GM20000 (cell line): ENCODE measurements around the gene HINT2.

Experiments used
- DNase-seq: peaks from one replicate; pipeline ENCODE4 v3.0.0; 2012; ENCODE audit warnings: low spot score
- TF ChIP-seq, protein P1 (sequence below): IDR thresholded peaks from 2 replicates; pipeline ENCODE4 v1.5.1; 2012; ENCODE audit warnings: mild to moderate bottlenecking, control low read depth; ENCODE audit errors: extremely low read depth, missing control alignments

The HINT2 gene

DNA sequence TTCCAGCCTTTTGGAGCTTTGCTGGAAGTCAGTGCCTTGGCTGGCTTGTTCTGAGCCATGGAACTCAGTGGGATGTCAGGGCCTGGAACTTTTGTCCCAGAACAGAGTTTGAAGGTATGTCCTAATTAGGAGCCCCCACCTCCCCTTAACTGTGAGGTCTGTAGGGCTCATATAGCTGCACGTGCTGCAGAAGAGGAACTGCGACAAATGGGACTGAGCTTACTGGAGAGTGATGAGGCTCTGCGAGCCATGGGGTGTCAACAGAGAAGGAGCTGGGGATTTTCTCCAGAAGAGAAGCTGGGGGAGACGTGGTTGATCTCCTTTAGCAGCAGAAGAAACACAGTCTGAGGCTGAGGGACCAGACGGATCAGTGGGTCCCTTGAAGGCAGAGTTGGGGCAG lies 25.1 kb upstream of the HINT2 start:
- TF ChIP-seq, protein P1, sequence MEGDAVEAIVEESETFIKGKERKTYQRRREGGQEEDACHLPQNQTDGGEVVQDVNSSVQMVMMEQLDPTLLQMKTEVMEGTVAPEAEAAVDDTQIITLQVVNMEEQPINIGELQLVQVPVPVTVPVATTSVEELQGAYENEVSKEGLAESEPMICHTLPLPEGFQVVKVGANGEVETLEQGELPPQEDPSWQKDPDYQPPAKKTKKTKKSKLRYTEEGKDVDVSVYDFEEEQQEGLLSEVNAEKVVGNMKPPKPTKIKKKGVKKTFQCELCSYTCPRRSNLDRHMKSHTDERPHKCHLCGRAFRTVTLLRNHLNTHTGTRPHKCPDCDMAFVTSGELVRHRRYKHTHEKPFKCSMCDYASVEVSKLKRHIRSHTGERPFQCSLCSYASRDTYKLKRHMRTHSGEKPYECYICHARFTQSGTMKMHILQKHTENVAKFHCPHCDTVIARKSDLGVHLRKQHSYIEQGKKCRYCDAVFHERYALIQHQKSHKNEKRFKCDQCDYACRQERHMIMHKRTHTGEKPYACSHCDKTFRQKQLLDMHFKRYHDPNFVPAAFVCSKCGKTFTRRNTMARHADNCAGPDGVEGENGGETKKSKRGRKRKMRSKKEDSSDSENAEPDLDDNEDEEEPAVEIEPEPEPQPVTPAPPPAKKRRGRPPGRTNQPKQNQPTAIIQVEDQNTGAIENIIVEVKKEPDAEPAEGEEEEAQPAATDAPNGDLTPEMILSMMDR, result no peak
- no peak for DNase-seq

DNA sequence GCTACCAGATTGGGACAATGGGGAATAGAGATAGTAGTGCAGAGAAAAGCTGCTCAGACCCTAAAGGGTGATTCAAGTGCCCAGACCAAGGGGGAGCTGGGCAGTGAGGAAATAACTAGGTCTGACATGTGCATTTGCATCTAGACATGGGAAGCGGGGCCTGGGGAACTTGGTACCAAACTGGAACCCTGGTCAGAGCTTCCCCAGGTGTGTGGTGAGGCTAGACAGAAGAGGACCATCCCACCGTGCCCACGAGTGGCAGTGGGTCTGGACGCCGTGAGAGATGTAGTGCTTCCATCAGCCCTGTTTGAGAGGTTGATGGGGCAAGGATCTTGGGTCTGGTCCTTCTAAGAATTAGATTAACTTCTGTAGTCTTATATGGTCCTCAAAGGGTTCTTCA lies 21.8 kb upstream of the HINT2 start:
- TF ChIP-seq, protein P1, result no peak
- no peak for DNase-seq

DNA sequence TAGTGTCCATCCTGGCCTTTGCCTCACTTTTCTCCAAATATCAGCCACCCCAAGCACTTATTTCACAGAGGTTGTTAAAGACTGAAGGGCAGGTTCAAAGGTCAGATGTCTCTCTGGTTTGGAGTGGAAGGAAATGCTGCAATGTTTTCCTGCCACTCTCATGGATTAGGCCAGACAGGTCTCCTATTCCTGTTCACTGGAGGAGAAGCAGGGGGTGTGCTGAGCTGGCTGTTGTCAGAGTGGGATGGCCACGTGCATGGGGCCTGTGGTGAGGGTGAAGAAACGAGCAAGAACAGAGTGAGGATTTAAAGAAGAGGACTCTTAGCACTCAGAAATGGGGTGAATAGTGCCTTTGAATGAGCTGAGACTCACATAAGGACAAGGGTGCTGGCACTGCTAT lies 20.9 kb upstream of the HINT2 start:
- DNase-seq, result no peak
- TF ChIP-seq, protein P1, result no peak

DNA sequence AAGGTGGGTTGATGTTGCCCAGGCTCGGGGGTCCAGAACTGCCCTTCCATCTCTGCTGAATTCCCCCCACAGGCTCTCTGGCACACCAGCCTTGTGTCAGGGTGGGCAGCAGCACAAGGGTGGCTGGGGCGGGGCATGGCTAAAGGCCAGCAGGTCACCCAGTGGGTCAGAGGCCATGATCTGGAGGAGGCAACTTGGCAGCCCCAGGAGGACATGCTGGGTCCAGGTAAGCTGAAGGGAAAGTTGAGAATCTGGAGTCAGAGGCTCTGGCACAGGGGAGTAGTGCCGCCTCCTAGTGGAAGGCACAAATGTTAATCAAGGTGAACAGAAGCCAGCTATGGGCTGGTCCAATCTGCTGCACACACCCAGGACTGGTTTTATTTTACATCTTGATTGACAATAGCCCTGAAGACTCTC lies 20.4 kb upstream of the HINT2 start:
- TF ChIP-seq, protein P1, result peak; percentile 4
- DNase-seq, result no peak

DNA sequence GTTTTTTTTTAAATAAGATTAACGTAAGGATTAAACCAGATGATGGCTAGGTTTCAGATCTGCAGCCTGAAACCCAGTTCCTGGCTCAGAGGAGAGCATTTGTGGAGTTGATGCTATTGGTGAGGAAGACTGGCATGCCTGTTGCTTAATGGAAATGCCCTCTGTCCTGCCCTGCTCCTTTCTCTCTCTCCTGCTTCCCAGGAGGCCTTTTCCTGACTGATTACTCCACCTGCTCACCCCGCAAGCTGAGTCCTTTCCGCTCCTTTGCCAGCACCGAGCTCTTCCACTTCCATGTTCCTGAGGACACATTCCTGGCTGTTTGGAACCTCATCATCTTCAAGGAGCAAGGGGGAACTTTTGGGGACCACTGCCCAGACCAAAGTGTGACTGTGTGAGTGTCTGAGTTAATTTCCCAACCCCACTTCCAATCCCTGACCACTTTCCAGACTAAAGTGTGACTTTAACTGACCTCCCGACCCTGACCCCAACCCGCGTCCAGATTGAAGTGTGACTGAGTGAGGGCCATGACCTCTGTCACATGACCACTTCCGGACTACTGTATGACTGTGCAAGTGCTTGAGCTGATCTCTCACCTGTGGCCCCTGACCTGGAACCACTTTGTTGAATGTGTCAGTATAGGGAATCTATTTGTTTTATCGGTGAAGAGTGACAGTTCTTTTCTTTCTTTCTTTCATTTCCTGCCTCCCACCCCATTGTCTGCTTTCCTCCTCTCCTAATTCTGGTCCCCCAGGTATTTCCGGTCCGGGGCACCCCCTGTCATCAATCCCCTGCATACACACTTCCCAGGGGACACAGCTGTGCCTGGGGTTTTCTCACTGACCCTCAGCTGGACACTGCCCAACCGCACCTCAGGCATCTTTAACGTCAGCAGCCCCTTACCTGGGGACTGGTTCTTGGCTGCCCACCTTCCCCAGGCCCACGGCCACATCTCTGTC lies 19.7 kb upstream of the HINT2 start:
- DNase-seq, result no peak
- TF ChIP-seq, protein P1, result no peak

DNA sequence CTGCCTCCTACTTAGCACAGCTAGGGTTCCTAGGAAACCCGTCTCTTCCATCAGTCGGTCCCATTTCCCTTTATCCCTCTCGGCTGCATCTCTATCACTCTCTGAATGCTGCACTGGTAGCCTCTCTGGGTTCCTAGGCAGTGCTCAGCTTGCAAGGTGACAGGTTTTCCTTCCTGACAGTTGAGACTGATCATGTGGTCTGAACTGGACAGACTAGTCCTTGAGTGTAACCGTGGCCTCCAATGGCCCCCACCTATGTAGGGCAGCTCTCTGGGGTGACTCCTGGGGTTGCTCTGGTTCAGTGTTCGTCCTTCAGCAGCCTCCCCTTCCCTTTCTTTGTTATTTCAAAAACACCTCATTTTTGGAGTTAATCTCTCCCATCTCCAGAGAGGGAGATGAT lies 18.0 kb upstream of the HINT2 start:
- TF ChIP-seq, protein P1, result no peak
- DNase-seq, result no peak

DNA sequence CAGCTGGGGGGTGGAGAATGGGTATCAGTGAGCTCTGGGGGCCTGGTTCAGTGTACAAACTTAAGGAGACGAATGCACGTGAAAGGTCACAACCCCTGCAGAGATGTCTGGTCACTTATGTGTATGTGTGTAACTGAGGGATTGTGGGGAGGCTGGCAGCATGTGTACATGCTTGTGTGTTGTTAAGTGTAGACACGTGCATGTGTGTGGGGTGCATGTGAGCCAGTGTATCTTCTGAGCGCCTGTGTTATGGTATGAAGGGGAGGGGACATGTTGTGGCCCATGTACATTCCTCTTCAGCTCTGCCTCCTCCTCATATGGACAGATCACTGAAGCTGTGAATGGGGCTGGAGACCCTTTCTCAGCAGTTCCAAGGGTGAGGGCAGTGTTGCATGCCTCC lies 16.2 kb upstream of the HINT2 start:
- no peak for DNase-seq
- TF ChIP-seq, protein P1, result no peak
